Heart right ventricle (tissue), 16 donors: ENCODE data around the gene PTGES. TPM values are rescaled to one million over a fixed set of nuclear protein-coding genes. Genes with fewer than 3 reads are reported as not detected.

Source experiments
- ATAC-seq, 8 donors: fragments of 200-7000 bp; cut with Tn5 transposase; one replicate each; pipeline ENCODE4 v1.9.1; 2020; ENCODE audit warnings: mild to moderate bottlenecking in 8 of 8, moderate library complexity in 8 of 8, moderate number of reproducible peaks in 1 of 8
- DNase-seq, 2 donors: peaks; one replicate each; pipeline ENCODE4 v3.0.0-alpha.2; 2020
- H3K27ac ChIP-seq, 10 donors: fragments of 200-600 bp; sonication (generic) in 2 of 10; one replicate each; pipeline versions ENCODE4 v1.5.0 to v1.8.0; 2020 to 2022; ENCODE audit warnings: mild to moderate bottlenecking in 3 of 10
- H3K27me3 ChIP-seq, 7 donors: fragments of 200-600 bp; one replicate each; pipeline ENCODE4 v1.8.0; 2021 to 2022; ENCODE audit warnings: mild to moderate bottlenecking in 2 of 7
- H3K36me3 ChIP-seq, 9 donors: fragments of 200-600 bp; sonication (generic) in 1 of 9; one replicate each; pipeline versions ENCODE4 v1.5.0 to v1.8.0; 2020 to 2022; ENCODE audit warnings: mild to moderate bottlenecking in 2 of 9
- H3K4me1 ChIP-seq, 9 donors: fragments of 200-600 bp; sonication (generic) in 1 of 9; one replicate each; pipeline versions ENCODE4 v1.5.0 to v1.8.0; 2020 to 2022; ENCODE audit warnings: mild to moderate bottlenecking in 4 of 9
- H3K4me3 ChIP-seq, 10 donors: fragments of 200-600 bp; sonication (generic) in 2 of 10; one replicate each; pipeline versions ENCODE4 v1.5.0 to v1.8.0; 2020 to 2022; ENCODE audit warnings: mild to moderate bottlenecking in 7 of 10, moderate library complexity in 2 of 10
- H3K9me3 ChIP-seq, 11 donors: fragments of 200-600 bp in 10 of 11; sonication (generic) in 2 of 11; one replicate each; pipeline versions ENCODE4 v1.5.0 to v1.8.0; 2013 to 2022; ENCODE audit warnings: mild to moderate bottlenecking in 2 of 11, control low read depth in 1 of 11, moderate library complexity in 1 of 11
- CTCF ChIP-seq, 9 donors: fragments of 200-600 bp; sonication (generic) in 2 of 9; IDR thresholded peaks; one replicate each; pipeline versions ENCODE4 v1.5.0 to v1.8.0; 2021 to 2022; ENCODE audit warnings: antibody characterized with exemption in 9 of 9, mild to moderate bottlenecking in 5 of 9, moderate library complexity in 1 of 9
- WGBS, 2 donors: extraction: QIAGEN DNeasy Blood & Tissue Kit; methylation state at CpG; one replicate each; pipeline ENCODE4 v1.1.7; 2013; ENCODE audit warnings: inconsistent platforms in 1 of 2; 5-methylcytosine and 5-hydroxymethylcytosine counted together
- intact Hi-C, 10 donors: fragments of 100-400 bp; cut with DNase I; formaldehyde crosslinking; loops; one replicate each; pipeline versions ENCODE4 v1.11.1 to v1.14.2; 2022
- polyA plus RNA-seq, 2 donors: library from polyadenylated mRNA; stranded (reverse); fragments of 200-250 nt; gene quantifications; one replicate each; pipeline ENCODE4 v1.2.3, GENCODE V29; 2013
- total RNA-seq, 10 donors: library from RNA; stranded (reverse); fragmentation: NEBNext Ultra II Directional in 3 of 10; extraction: Animal tissue kit (Norgen Biotek cat#: 25700) in 3 of 10; gene quantifications; one replicate each; pipeline versions ENCODE4 v1.2.1 to v1.2.4, GENCODE V29; 2021 to 2023
- donor health status: Arrhythmogenic right ventricular cardiomyopathy.
- donor health status: ischemic (EF 13 %, LVEDD 7.1; RV severe dilation, severe dysfunction).
- donor health status: healthy with polysubstance abuse.
- donor health status: DM: no; HTN: yes; CAD: no.
- donor health status: DM: no; HTN: no; CAD: no.
- donor health status: ischemic (EF 25% LVEDD 6.9; RV normal size, moderate dysfunction).
- donor health status: ischemic (EF 25% LVEDD 5.7; RV mildly dilated, moderate dysfunction).
- donor health status: healthy.
- donor health status: DM: yes; HTN: yes; CAD: no.
- donor health status: Ischemic cardiomyopathy.
- donor health status: ischemic (EF 35%, LVEDD 5.7; RV mildly dilated, moderate dysfunction).
- donor health status: nonischemic (EF 11% LVEDD 7.7; RV severe dilation, severe dysfunction).
- donor health status: DM: yes; HTN: yes; CAD: no.
- donor health status: PGD.
- donor health status: ischemic (EF 29% LVEDD 5.4; RV normal size, mild dysfunction).
- donor health status: nonischemic (EF 23%, LVEDD 6.1; RV moderate dilation, normal function).

Gene PTGES
- total and polyA plus RNA-seq, 12 donors, result 0.15 to 5.7 (median 1.5) TPM

- H3K4me1 ChIP-seq, result peaks cover 0 to 13% (median 5%) of the 10 kb centered on the region in 9 donors
- no peak for TF ChIP-seq CTCF (IDR thresholded peaks at IDR 0.05)
- H3K27me3 ChIP-seq, result peaks cover 0 to 11% (median 2%) of the 10 kb centered on the region in 7 donors
- H3K27ac ChIP-seq, result no peak overlapping the region
- no peaks in the 10 kb centered on the region for H3K9me3 ChIP-seq
- ATAC-seq (no peak), DNase-seq (no peak)
- no peak overlapping the region for H3K4me3 ChIP-seq
- WGBS, 2 donors, result 69 to 84% methylated on average over 7 of the region's 7 CpGs
- H3K36me3 ChIP-seq, result no peaks in the 10 kb centered on the region
- intact Hi-C loops, result no loop called here
These were observed 12.7 kb downstream of the PTGES start for GRCh38 chr9:129740174-129740573.

- 94 to 95% methylated on average over 16 of the region's 16 CpGs for WGBS, 2 donors
- no peak for ATAC-seq
- DNase-seq, result no peak
- H3K9me3 ChIP-seq, result no peaks in the 10 kb centered on the region
- no peak overlapping the region for H3K27ac ChIP-seq
- intact Hi-C loops, result loop anchor here in 7 of 10 donors (2.0 to 10.0 kb wide), 5 partner anchors 43 to 97 kb away; partner anchors contain the start of gene ASB6 (in 6 of the 7)
- peaks cover 0 to 14% (median 5%) of the 10 kb centered on the region in 7 donors for H3K27me3 ChIP-seq
- no peaks in the 10 kb centered on the region for H3K36me3 ChIP-seq
- no peak overlapping the region for H3K4me3 ChIP-seq
- no peak for TF ChIP-seq CTCF (IDR thresholded peaks at IDR 0.05)
- peaks cover 0 to 13% (median 5%) of the 10 kb centered on the region in 9 donors for H3K4me1 ChIP-seq
These were observed 13.4 kb downstream of the PTGES start for GRCh38 chr9:129739432-129739831.

- H3K4me3 ChIP-seq, result peak overlapping the region; percentile 36 to 84 (median 65)
- peak; percentile 85 to 87 for DNase-seq
- TF ChIP-seq CTCF (IDR thresholded peaks at IDR 0.05), result peak; percentile 96 to 99 (median 97)
- intact Hi-C loops, result loop anchor here (1.0 to 10.0 kb wide), 6 partner anchors 45 to 95 kb away; partner anchors contain the start of gene ASB6 (in 6 of the 10)
- no peaks in the 10 kb centered on the region for H3K9me3 ChIP-seq
- H3K36me3 ChIP-seq, result no peaks in the 10 kb centered on the region
- peaks cover 0 to 13% (median 5%) of the 10 kb centered on the region in 9 donors for H3K4me1 ChIP-seq
- peaks cover 0 to 14% (median 5%) of the 10 kb centered on the region in 7 donors for H3K27me3 ChIP-seq
- peak; percentile 88 to 95 (median 92) for ATAC-seq
- H3K27ac ChIP-seq, result peak overlapping the region in 9 of 10 donors; percentile 29 to 88 (median 68)
- WGBS, 2 donors, result 6 to 8% methylated on average over 48 of the region's 48 CpGs
These were observed 15.2 kb downstream of the PTGES start for GRCh38 chr9:129737479-129738274.

GRCh38 chr9:129736334-129736733 is 16.5 kb downstream of the PTGES start:
- TF ChIP-seq CTCF (IDR thresholded peaks at IDR 0.05), result no peak
- WGBS, 2 donors, result 56 to 59% methylated on average over 20 of the region's 20 CpGs
- no peak overlapping the region for H3K27ac ChIP-seq
- H3K9me3 ChIP-seq, result no peaks in the 10 kb centered on the region
- peaks cover 0 to 14% (median 5%) of the 10 kb centered on the region in 7 donors for H3K27me3 ChIP-seq
- H3K4me1 ChIP-seq, result peaks cover 0 to 13% (median 5%) of the 10 kb centered on the region in 9 donors
- H3K36me3 ChIP-seq, result no peaks in the 10 kb centered on the region
- ATAC-seq, result no peak
- H3K4me3 ChIP-seq, result no peak overlapping the region
- no peak for DNase-seq
- intact Hi-C loops, result loop anchor here in 9 of 10 donors (2.0 to 10.0 kb wide), 5 partner anchors 46 to 94 kb away; partner anchors contain the start of gene ASB6 (in 6 of the 9)
